Lower lobe of right lung (tissue), 2 donors: Measurements from ENCODE around the gene GFRA1. TPM values are rescaled to one million over a fixed set of nuclear protein-coding genes. Genes with fewer than 3 reads are reported as not detected.

ENCODE experiments used
- ATAC-seq, 2 donors: fragments of 200-7000 bp; cut with Tn5 transposase; one replicate each; pipeline ENCODE4 v1.9.1; 2020 to 2022; ENCODE audit warnings: mild to moderate bottlenecking in 2 of 2, moderate library complexity in 2 of 2
- DNase-seq: peaks from one replicate; pipeline ENCODE4 v3.0.0-alpha.2; 2020
- H3K27ac ChIP-seq: fragments of 200-600 bp; one replicate; pipeline ENCODE4 v1.8.0; 2022
- H3K27me3 ChIP-seq: fragments of 200-600 bp; one replicate; pipeline ENCODE4 v1.8.0; 2022; ENCODE audit warnings: low read depth
- H3K36me3 ChIP-seq: fragments of 200-600 bp; one replicate; pipeline ENCODE4 v1.8.0; 2022; ENCODE audit warnings: mild to moderate bottlenecking
- H3K4me1 ChIP-seq: fragments of 200-600 bp; one replicate; pipeline ENCODE4 v1.8.0; 2022
- H3K4me3 ChIP-seq: fragments of 200-600 bp; one replicate; pipeline ENCODE4 v1.8.0; 2022; ENCODE audit warnings: mild to moderate bottlenecking
- H3K9me3 ChIP-seq: fragments of 200-600 bp; one replicate; pipeline ENCODE4 v1.8.0; 2022
- CTCF ChIP-seq: fragments of 200-600 bp; IDR thresholded peaks from one replicate; pipeline ENCODE4 v1.8.0; 2022; ENCODE audit warnings: antibody characterized with exemption, mild to moderate bottlenecking
- intact Hi-C: fragments of 100-400 bp; cut with DNase I; formaldehyde crosslinking; loops from one replicate; pipeline ENCODE4 v1.11.0; 2022
- total RNA-seq: library from RNA; stranded (reverse); fragmentation: NEBNext Ultra II Directional; extraction: Animal tissue kit (Norgen Biotek cat#: 25700); gene quantifications from one replicate; pipeline ENCODE4 v1.2.1, GENCODE V29; 2021
- donor health status: DM: no; HTN: yes; CAD: no; lungs with severe emphysema.

The GFRA1 gene
- total RNA-seq, 1 donor from 2014 or later = 9.8 TPM

GRCh38 chr10:116154651-116155050 is 118.4 kb downstream of the GFRA1 start:
- H3K36me3 ChIP-seq = no peaks in the 10 kb centered on the region
- H3K9me3 ChIP-seq = no peaks in the 10 kb centered on the region
- intact Hi-C loops = no loop called here
- no peaks in the 10 kb centered on the region for H3K4me1 ChIP-seq
- no peak overlapping the region for H3K27ac ChIP-seq
- no peak for TF ChIP-seq CTCF
- no peak for ATAC-seq
- no peak overlapping the region for H3K4me3 ChIP-seq
- no peak for DNase-seq
- H3K27me3 ChIP-seq = no peaks in the 10 kb centered on the region

- intact Hi-C loops = no loop called here
- no peak overlapping the region for H3K27ac ChIP-seq
- no peak for TF ChIP-seq CTCF
- no peaks in the 10 kb centered on the region for H3K4me1 ChIP-seq
- no peaks in the 10 kb centered on the region for H3K27me3 ChIP-seq
- DNase-seq (no peak), ATAC-seq (no peak)
- no peaks in the 10 kb centered on the region for H3K36me3 ChIP-seq
- H3K9me3 ChIP-seq = no peaks in the 10 kb centered on the region
- H3K4me3 ChIP-seq = no peak overlapping the region
Measured at GRCh38 chr10:116151076-116151475, 121.9 kb downstream of the GFRA1 start.

DNA sequence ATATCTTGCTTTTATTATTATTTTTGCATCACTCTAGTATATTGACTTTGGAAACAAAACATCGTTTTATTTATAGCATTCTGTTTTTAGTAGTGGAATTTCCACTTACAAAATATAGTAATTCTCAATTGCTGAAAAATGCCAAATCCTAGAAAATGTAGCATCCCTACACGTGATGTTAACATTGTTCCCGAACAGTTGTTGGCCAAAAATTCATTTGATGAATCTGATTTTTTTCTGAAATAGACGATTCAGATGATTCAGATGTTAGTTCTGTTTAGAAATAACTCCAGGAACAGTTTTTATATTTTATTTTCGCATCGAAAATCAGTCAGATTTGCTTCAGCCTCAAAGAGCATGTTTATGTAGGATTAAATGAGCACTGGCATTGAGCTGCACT is 122.4 kb downstream of the GFRA1 start:
- ATAC-seq (no peak), DNase-seq (no peak)
- Histone ChIP-seq H3K9me3 (no peaks in the 10 kb centered on the region), H3K4me3 (no peak overlapping the region), H3K36me3 (no peaks in the 10 kb centered on the region), H3K27ac (no peak overlapping the region), H3K4me1 (no peaks in the 10 kb centered on the region), H3K27me3 (no peaks in the 10 kb centered on the region)
- no peak for TF ChIP-seq CTCF
- intact Hi-C loops = no loop called here

DNA sequence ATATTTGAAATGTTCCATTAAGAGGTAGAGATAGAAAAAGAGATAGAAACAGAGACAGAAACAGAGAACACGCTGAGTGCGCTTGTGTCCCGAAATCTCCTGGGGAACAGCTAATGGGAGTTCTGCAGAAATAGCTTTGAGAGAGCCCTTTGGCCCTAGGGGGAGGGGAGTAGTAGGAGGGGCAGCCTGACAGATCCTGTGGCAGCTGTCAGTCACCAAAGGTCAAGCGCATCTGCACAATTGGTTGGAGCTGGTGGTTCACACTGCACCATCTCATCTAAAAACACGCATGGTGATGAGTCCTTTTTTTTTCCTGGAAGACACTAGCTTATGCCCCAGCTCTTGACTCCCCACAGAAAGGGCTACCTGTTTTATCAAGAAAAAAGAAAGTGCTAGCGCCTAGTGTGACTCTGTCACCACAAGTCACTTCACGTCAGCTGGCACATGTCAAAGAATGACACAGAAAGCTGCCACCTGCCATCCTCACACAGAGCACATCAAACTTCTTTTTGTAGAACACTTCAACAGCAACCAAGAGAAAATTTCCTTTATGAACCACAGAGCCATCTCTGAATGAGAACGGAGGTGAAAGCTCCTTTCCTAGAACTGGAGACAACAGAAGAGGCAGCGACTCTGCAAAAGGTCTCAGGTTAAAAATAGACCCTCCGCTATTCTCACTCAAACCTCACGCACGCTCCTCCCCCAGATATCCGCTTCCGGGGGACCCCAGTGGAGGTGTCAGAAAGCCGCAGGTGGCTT is 125.7 kb downstream of the GFRA1 start:
- intact Hi-C loops = no loop called here
- DNase-seq (no peak), ATAC-seq (no peak)
- TF ChIP-seq CTCF = no peak
- Histone ChIP-seq H3K4me1 (no peaks in the 10 kb centered on the region), H3K36me3 (no peaks in the 10 kb centered on the region), H3K27me3 (no peaks in the 10 kb centered on the region), H3K4me3 (no peak overlapping the region), H3K27ac (no peak overlapping the region), H3K9me3 (no peaks in the 10 kb centered on the region)

GRCh38 chr10:116146372-116147140 is 126.5 kb downstream of the GFRA1 start:
- no peak for DNase-seq
- ATAC-seq = no peak
- H3K9me3 ChIP-seq = no peaks in the 10 kb centered on the region
- no peaks in the 10 kb centered on the region for H3K36me3 ChIP-seq
- H3K27ac ChIP-seq = no peak overlapping the region
- no peaks in the 10 kb centered on the region for H3K4me1 ChIP-seq
- TF ChIP-seq CTCF = no peak
- no peaks in the 10 kb centered on the region for H3K27me3 ChIP-seq
- intact Hi-C loops = no loop called here
- H3K4me3 ChIP-seq = no peak overlapping the region
